NCI-H510A (cell line): ENCODE data around the gene IKZF3.
"Not testable (repeated sequence)": the region's sequence is repeated elsewhere in the genome, so short reads cannot be mapped to it uniquely, and the experiment has no call there.

Experiments used
- DNase-seq: peaks from one replicate; lab custom pipeline; 2025; lab: John Stamatoyannopoulos, UW

Gene IKZF3

GRCh38 chr17:39777534-39778365 lies 86.4 kb downstream of the IKZF3 start:
- no peak for DNase-seq

- DNase-seq: no peak
Measured at GRCh38 chr17:39776252-39776651, 87.9 kb downstream of the IKZF3 start.

- DNase-seq: no peak
Measured at GRCh38 chr17:39775031-39775430, 89.1 kb downstream of the IKZF3 start.

DNA sequence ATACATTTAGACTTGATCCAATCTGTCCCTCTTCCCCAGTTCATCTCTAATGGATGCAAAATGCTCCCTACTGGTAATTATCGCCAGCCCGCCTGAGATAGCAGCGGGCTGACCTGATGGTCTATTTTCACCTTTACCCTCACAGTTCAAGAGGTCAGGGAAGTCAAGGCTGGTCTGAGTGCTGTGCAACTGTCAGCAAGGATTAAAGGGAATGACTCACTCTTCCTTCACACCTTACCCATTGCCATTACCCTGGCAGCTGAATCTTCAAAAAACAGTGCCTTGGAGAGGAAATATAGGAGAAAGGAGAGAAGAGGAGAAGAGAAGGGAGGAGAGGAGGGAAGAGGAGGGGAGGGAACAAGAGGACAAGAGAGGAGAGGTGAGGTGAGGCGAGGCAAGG lies 90.1 kb downstream of the IKZF3 start:
- no peak for DNase-seq

GRCh38 chr17:39772987-39773934 lies 90.9 kb downstream of the IKZF3 start:
- DNase-seq: no peak

DNA sequence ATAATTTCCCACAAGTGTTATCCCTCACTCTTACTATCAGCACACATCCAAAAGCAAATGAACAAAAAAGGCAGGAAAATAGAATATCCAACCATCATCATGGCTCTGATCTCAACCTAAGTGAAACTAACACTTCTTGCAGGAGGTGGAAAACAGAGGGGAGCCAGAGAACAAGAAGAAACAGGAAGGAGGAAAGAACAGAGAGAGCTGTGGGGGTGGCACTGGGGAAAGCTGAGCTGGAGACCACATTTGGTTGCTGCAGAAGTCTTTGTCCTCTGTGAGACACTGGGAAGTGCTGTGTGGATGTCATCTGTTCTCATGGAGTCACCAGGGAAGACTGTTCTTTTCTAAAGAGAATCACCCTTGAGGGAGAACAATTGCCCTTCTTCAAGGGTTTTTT lies 91.7 kb downstream of the IKZF3 start:
- no peak for DNase-seq

DNA sequence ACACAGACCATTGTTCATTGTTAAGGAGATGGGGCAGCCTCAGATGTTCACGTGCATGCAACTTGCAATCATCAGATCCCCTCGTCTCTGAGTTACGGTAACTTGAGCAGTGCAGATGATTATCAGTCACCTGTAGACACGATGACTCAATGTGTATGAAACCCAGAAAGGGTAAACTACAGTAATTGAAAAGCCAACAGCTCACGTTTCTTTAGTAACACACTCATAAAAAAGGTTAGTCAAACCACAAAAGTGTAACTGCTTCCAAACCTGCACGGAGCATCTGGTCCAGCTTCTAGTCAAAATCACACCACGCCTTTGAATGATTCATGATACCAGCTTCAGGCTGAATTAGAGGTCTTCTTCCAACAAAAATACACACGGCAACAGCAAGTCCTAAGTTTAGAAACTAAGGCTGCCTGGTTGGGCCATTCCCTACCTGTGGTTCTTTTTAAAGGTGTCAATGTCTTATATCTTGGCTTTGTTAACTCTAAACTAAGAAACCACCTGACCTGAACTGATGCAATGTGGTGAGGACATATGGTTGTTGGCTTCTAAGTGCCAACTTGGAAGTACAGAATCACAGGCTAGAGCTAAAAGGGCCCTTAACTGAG lies 94.0 kb downstream of the IKZF3 start:
- peak; percentile 36 for DNase-seq

DNA sequence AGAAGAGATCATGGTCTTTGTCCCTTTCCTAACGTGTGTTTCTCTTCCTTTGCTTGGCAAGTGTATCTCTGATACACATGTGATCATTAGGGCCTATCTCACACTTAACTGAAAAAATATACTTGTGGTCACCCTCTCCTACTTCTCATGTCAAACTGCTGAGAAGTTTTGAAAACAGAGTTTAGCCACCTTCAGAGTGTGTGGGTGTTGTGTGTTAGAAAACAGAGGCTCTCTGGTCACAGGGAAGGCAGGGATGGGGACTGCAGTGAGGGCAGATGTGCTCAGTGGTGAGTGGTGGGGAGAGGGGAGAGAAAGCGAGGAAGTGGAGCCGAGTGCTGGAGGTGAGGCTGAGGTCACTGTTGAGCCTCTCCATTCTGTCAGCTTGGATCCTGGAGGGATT lies 97.0 kb downstream of the IKZF3 start:
- no peak for DNase-seq

DNA sequence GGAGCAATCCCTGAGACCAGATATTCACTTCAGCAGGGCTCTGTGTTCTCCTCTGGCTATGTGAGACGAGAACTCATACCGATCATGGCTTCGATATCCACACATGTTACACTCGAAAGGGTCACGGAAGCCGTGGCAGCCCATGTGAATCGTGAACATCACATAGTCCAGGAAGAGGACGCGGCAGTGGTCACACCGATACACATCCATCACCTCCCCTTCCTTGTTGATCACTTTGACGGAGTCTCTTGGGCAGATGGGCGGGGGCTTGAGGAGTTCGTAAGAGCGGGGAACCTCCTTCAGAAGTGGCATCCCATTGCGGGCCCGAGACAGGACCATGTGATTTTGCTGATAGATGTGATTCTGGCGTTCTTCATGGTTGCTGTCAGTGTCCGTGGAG lies 98.3 kb downstream of the IKZF3 start:
- no peak for DNase-seq

GRCh38 chr17:39765175-39765574 lies 98.9 kb downstream of the IKZF3 start:
- no peak for DNase-seq

DNA sequence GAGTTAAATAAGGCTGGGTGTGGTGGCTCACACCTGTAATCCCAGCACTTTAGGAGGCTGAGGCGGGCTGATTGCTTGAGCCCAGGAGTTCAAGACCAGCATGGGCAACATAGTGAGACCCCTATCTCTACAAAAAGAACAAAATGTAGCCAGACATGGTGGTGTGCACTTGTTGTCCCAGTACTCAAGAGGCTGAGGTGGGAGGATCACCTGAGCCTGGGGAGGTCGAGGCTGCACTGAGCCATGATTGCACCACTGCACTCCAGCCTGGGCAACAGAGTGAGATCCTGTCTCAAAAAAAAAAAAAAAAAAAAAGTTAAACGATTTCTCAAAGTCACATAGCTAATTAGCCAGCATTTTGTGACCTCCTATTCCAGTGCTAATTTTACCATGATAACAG lies 99.9 kb downstream of the IKZF3 start:
- DNase-seq: not testable (repeated sequence)

DNA sequence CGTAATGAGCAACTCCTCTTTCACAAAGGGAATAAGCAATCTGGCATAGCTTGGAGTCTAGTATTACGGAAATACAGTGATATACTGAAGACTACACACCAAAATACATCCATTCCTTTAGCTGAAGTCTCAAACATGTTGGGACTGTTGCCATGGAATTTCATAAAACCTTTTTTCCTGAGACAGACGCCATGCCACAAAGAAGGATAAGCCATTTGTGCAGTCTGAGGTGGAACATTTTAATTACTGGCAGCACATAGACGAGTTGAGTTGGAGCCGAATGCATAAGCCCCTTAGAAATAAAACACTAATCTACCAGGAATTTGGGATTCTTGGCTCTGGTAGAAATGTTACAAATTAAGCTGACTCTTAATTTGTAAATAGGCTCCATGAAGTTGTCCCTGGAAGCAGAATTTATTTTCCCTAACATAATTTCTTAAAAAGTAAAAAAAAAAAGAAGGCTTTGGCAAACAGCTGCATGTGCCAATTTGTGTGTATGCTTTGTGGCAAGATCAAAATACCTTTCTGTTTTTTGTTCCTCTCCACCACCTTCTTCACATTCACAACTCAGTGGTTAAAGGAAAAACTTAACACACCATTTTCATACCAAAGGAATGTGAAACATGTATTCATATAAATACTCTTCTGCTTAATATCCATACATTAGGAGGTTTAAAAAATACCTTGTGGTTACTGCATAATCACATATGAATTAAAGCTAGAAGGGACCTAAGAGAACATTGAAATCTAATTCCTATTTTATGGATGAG lies 100.9 kb downstream of the IKZF3 start:
- DNase-seq: no peak

DNA sequence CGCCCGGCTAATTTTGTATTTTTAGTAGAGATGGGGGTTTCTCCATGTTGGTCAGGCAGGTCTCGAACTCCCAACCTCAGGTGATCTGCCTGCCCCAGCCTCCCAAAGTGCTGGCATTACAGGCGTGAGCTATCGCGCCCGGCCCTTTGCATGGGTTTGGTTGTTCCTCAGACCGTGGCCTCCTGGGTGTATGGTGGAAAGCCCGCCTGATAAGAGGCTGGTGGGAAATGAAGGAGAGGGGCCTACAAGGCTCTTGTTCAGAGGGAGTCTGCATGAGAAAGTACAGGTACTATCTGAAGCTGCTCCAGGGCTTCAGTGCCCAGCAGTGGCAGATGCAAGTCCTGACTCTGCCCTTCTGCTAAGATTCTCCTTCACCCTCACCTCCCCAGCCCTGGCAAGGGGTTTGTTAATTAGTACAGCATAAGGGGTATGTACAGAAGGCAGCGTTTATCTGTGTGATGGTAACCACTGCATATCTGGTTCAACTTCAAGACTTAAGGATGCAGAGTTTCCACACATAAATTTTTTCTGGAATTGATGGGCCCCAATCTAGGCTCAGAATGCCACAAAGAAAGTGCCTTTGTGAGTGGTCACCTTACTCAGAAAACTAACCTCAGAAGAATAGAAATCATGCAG lies 102.1 kb downstream of the IKZF3 start:
- DNase-seq: no peak

DNA sequence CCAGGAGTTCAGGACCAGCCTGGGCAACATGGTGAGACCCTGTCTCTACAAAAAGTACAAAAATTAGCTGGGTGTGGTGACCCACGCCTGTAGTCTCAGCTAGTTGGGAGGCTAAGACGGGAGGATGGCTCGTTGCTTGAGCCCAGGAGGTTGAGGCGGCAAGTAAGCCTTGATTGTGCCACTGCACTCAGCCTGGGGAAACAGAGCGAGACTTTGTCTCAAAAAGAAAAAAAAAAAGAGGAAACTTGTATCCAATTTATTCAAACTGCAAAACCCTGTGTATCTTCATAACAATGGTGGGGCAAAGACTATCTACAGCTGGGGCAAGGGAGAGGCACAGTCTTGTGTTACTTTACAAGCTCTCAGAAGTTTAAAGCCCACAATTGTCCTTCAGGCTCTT lies 104.9 kb downstream of the IKZF3 start:
- DNase-seq: no peak

DNA sequence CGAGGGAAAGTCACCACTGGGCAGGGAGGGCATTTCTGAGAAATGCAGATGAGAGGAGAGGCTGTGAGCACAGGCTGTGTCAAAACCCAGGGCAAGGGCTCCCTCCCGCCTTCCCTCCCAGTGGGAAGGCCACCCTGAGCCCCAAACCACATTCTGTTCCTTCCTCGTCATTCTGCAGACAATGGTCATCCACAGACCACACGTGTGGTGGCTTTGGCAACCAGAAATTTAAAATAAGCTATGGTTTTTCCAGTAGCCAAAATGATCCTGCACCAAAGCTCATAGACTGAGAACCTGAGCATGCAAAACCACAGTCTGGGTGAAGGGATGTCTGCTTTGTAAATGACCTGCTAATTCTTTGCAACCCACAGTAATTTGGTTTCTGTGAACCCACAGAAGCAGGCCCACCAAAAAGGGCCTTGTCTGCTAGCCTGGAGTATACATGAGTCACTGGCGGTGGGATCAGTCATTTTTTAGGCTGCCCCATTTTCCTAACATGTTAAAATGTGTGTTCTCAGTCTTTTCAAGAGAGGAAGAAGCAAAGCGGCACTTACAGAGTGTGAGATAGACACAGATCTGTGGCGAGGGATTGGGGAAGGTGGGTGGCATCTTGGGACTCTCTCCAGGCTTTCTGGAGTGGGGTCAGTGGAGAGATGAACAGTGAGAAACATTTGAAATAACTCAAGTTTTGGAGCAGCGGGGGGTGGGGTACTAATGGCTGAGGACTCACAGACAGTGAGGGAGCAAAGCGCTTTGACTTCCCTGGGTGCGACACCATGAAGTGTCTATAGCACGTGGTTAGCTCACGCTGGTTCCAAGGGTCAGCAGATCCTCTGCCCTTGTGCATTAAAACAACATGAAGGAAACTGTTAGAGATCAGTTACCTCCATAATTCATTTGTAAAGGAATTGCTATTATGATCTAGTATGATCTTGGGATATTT lies 105.9 kb downstream of the IKZF3 start:
- no peak for DNase-seq

DNA sequence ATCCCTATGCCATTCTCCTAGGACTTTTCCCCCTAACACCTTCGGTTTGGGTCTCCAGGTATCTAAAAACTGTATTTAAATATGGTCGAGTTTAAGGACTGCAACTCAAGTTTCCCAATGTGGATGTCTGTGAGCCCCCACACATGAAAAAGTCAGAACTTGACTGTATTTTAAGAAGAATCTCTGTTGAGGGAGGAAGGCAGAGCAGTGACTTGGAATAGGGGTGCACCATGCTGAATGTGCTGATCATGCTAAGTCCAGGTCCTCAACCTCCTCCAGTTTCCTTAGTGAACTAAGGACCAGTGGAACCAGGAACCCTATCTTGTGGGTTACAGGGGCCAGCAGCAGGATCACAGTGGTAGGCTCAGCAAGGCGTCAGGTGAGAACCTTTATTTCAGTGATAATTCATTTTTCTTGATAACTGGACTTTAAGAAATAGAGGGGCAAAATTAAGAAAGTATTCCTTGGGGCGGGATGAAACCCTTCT lies 106.9 kb downstream of the IKZF3 start:
- DNase-seq: no peak

GRCh38 chr17:39756380-39757079 lies 107.6 kb downstream of the IKZF3 start:
- no peak for DNase-seq

GRCh38 chr17:39755554-39756379 lies 108.3 kb downstream of the IKZF3 start:
- no peak for DNase-seq
